Upper lobe of left lung (tissue), 4 donors: ENCODE measurements around the gene ADGRD1.

Source experiments
- CTCF ChIP-seq, 6 experiments: fragments of 450-650 bp in 4 of 6; fragments of 200-600 bp in 2 of 6; sonication (generic) in 2 of 6; IDR thresholded peaks; one replicate each; pipeline ENCODE4 v1.5.1; 2016 to 2019; ENCODE audit warnings: antibody characterized with exemption in 6 of 6
- EP300 ChIP-seq, 4 donors: sonication (generic); formaldehyde crosslinking; IDR thresholded peaks; one replicate each; pipeline ENCODE4 v1.5.1; 2017; ENCODE audit warnings: antibody characterized with exemption in 4 of 4, control low read depth in 2 of 4

DNA sequence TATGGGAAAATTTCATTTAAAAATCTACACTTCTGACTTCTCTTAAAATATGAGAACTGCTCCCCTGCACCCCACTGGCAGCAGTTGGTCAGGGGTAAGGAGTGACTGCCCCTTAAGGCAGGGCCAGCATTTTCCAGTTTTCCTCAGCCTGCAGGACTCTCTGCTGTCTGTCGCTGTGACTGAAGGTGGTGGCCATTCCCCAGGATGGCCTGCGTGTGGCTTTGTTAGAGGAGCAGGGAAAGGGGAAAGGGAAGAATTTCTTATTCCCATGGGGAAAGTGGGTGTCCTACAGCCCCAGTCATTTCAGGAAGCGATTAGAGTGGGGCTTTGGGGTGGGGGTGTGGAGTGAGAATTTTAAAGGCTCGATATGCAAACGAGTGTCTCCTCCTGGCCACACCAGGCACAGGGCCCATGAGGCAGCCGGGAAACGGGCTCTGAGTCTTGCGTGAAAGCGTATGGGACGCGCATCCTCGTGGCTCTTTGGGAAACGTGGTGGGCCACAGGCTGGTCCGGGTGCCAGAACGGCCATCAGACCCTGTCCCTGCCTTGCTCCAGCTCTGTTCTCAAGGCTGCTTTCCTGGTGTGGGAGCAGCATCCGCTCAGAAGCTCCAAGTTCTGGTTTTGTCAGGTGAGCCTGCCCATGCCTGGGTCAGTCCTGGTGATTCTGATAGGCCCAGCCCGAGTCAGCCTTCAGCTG is 23.5 kb downstream of the ADGRD1 start:
- TF ChIP-seq EP300 (IDR thresholded peaks at IDR 0.05) = no peak
- TF ChIP-seq CTCF (IDR thresholded peaks at IDR 0.05) = no peak
